ENCODE results near the gene ZNF398. TPM values are rescaled to one million over a fixed set of nuclear protein-coding genes. Genes with fewer than 3 reads are reported as not detected.

ZNF398 gene
- total and polyA plus RNA-seq, 2 of the 13 experiments (the other 11 are each of a cell fraction or from before 2014, with no cell fraction given), result 3.0 to 8.9 TPM

- TF ChIP-seq STAT6 (CRISPR knock-in tag; IDR thresholded peaks at IDR 0.05; ENCODE audit: borderline replicate concordance), result no peak
Measured at GRCh38 chr7:149209518-149210269, 62.4 kb downstream of the ZNF398 start (continued).

- ATAC-seq (no peak), FAIRE-seq (no peak), DNase-seq (ENCODE audit: low spot score) (no peak)
- Histone ChIP-seq H3K4me3 (replicated peaks in 1 of 3; ENCODE audit: insufficient read depth in 1 of 3, low read depth in 2 of 3, low read length in 3 of 3) (no peak overlapping the region), H3K27ac (ENCODE audit: extremely low read length, insufficient read depth, low read length) (no peak overlapping the region), H3K9me3 (ENCODE audit: low read length) (no peaks in the 10 kb centered on the region), H3K79me2 (ENCODE audit: insufficient read depth, low read length) (peaks cover 2% of the 10 kb centered on the region), H3K4me1 (ENCODE audit: insufficient read depth, low read length) (no peaks in the 10 kb centered on the region), H3K36me3 (replicated peaks in 1 of 2; ENCODE audit: control insufficient read depth in 1 of 2, insufficient read depth in 2 of 2, low read length in 2 of 2) (peaks cover 32 to 91% of the 10 kb centered on the region in 2 experiments), H3K9ac (ENCODE audit: insufficient read depth, low read depth, low read length) (no peak overlapping the region), H2AFZ (ENCODE audit: low read length) (no peak overlapping the region), H3K4me2 (ENCODE audit: low read depth, low read length) (no peak overlapping the region), H4K20me1 (ENCODE audit: insufficient read depth, low read length) (no peaks in the 10 kb centered on the region), H3K27me3 (ENCODE audit: control insufficient read depth in 1 of 2, insufficient read depth in 2 of 2, low read length in 2 of 2) (no peaks in the 10 kb centered on the region)
- in situ Hi-C loops (cut with HindIII; ENCODE audit: extremely low pct_ligation_motif_present, low pct_unique_long_range_greater_than_20kb) (no loop called here), intact Hi-C loops (cut with micrococcal nuclease; ENCODE audit: unreplicated experiment) (no loop called here)
- CTCF ChIA-PET (ENCODE audit: low intra/inter-chr PET ratio, low total read pairs), result no interaction called here
- 97% methylated on average over 11 of the region's 11 CpGs for WGBS (ENCODE audit: low lambda C conversion rate)
- POLR2A ChIA-PET, result no interaction called here
- TF ChIP-seq LBX2 (CRISPR knock-in tag; IDR thresholded peaks at IDR 0.05; ENCODE audit: borderline replicate concordance), result no peak
- TF ChIP-seq USF2 (IDR thresholded peaks at IDR 0.05; ENCODE audit: low read depth, low read length), result no peak
- no peak for TF ChIP-seq USF2 (CRISPR knock-in tag; IDR thresholded peaks at IDR 0.05; ENCODE audit: borderline replicate concordance)
- no TSS peak for BruUV-seq (replicated peaks)
Measured at GRCh38 chr7:149210551-149210950, 63.3 kb downstream of the ZNF398 start.
